HCT116 (cell line): Measurements from ENCODE around the gene MYLK.

Experiments used
- CBX3 ChIP-seq: IDR thresholded peaks from 2 replicates; pipeline ENCODE4 v1.6.1; 2012; ENCODE audit warnings: low read depth
- EZH2 ChIP-seq: fragments of 200-600 bp; sonication (generic); IDR thresholded peaks from 2 replicates; pipeline ENCODE4 v1.6.1; 2017; ENCODE audit warnings: antibody characterized with exemption, mixed run types
- POLR2A ChIP-seq: IDR thresholded peaks from 2 replicates; pipeline ENCODE4 v1.7.0; 2011; ENCODE audit warnings: borderline replicate concordance; ENCODE audit not compliant: insufficient read depth, insufficient read length; ENCODE audit errors: extremely low read depth
- REST ChIP-seq: IDR thresholded peaks from 2 replicates; pipeline ENCODE4 v1.6.1; 2012; ENCODE audit warnings: low read depth
- ZNF274 ChIP-seq: fragments of 200-500 bp; sonication (Bioruptor generic); IDR thresholded peaks from 2 replicates; pipeline ENCODE4 v1.6.1; 2014; ENCODE audit warnings: mild to moderate bottlenecking, low read depth, low read length, inconsistent platforms
- TF ChIP-seq, protein P1 (sequence below), 3 experiments: fragments of 200-600 bp in 1 of 3; sonication (generic) in 1 of 3; IDR thresholded peaks in 2 of 3; conservative IDR thresholded peaks in 1 of 3; 2 replicates each; pipeline ENCODE4 v1.5.1; 2012 to 2017; ENCODE audit warnings: low read depth in 2 of 3, low read length in 2 of 3, antibody characterized with exemption in 1 of 3, borderline replicate concordance in 1 of 3, control low read depth in 1 of 3, mild to moderate bottlenecking in 1 of 3, mixed read lengths in 1 of 3, mixed run types in 1 of 3, moderate library complexity in 1 of 3; ENCODE audit not compliant: insufficient read depth in 1 of 3
- TF ChIP-seq, protein P2 (sequence below): IDR thresholded peaks from 2 replicates; pipeline ENCODE4 v1.6.1; 2011; ENCODE audit warnings: mild to moderate bottlenecking, low read length, moderate library complexity; ENCODE audit not compliant: insufficient replicate concordance; ENCODE audit errors: extremely low read depth

DNA sequence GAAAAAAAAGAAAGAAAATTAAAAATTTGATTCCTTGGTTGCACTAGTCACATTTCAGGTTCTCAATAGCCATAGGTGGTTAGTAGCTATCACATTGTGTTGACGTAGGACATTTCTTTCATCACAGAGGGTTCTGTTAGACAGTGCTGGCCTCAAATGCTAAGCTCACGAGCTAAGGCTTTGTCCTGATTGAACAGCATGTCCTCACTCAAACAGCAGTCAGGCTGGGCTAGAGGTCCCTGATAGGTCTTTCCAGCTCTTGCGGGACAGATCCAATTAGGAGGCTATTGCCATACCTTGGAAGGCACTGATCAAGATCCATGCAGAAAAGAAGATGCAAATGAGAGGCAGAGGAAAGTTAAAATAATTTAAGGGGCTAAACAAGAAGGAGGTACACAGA, 213.4 kb downstream of the MYLK start:
- TF ChIP-seq, protein P1, sequence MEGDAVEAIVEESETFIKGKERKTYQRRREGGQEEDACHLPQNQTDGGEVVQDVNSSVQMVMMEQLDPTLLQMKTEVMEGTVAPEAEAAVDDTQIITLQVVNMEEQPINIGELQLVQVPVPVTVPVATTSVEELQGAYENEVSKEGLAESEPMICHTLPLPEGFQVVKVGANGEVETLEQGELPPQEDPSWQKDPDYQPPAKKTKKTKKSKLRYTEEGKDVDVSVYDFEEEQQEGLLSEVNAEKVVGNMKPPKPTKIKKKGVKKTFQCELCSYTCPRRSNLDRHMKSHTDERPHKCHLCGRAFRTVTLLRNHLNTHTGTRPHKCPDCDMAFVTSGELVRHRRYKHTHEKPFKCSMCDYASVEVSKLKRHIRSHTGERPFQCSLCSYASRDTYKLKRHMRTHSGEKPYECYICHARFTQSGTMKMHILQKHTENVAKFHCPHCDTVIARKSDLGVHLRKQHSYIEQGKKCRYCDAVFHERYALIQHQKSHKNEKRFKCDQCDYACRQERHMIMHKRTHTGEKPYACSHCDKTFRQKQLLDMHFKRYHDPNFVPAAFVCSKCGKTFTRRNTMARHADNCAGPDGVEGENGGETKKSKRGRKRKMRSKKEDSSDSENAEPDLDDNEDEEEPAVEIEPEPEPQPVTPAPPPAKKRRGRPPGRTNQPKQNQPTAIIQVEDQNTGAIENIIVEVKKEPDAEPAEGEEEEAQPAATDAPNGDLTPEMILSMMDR (IDR thresholded peaks at IDR 0.05 in 2 of 3, conservative IDR thresholded peaks at IDR 0.05 in 1 of 3; ENCODE audit: borderline replicate concordance in 1 of 3, insufficient read depth in 1 of 3, low read depth in 2 of 3, low read length in 2 of 3), result no peak
- TF ChIP-seq POLR2A (no peak), REST (no peak), EZH2 (no peak), ZNF274 (no peak), CBX3 (no peak)
- TF ChIP-seq, protein P2, sequence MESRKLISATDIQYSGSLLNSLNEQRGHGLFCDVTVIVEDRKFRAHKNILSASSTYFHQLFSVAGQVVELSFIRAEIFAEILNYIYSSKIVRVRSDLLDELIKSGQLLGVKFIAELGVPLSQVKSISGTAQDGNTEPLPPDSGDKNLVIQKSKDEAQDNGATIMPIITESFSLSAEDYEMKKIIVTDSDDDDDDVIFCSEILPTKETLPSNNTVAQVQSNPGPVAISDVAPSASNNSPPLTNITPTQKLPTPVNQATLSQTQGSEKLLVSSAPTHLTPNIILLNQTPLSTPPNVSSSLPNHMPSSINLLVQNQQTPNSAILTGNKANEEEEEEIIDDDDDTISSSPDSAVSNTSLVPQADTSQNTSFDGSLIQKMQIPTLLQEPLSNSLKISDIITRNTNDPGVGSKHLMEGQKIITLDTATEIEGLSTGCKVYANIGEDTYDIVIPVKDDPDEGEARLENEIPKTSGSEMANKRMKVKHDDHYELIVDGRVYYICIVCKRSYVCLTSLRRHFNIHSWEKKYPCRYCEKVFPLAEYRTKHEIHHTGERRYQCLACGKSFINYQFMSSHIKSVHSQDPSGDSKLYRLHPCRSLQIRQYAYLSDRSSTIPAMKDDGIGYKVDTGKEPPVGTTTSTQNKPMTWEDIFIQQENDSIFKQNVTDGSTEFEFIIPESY, result no peak
